WTC11 (cell line): ENCODE data around the gene IFT122. TPM values are rescaled to one million over a fixed set of nuclear protein-coding genes. Genes with fewer than 3 reads are reported as not detected.
A peak's percentile ranks its signal among the peaks of the same experiment; 100 is the strongest.

Experiments used
- ATAC-seq: fragments of 200-7000 bp; cut with Tn5 transposase; 2 replicates; pipeline ENCODE4 v1.10.0; 2021; ENCODE audit warnings: mild to moderate bottlenecking, moderate library complexity
- CTCF ChIA-PET: fragments of 300-600 bp; sonication (Branson Sonifier 250); formaldehyde crosslinking; loops from one replicate; lab custom pipeline; 2021; ENCODE audit warnings: antibody characterized with exemption; lab: Charles Lee
- POLR2A ChIA-PET: fragments of 350-600 bp; sonication (Branson Sonifier 250); formaldehyde crosslinking; loops from one replicate; lab custom pipeline; 2021; ENCODE audit warnings: antibody characterized with exemption; lab: Charles Lee
- DNase-seq: peaks from one replicate; pipeline ENCODE4 v3.0.0; 2021; ENCODE audit warnings: low spot score
- H3K27ac Mint-ChIP-seq: 2 replicates; pipeline ENCODE4 v1.8.0; 2021; ENCODE audit warnings: mixed read lengths
- H3K27me3 Mint-ChIP-seq: 2 replicates; pipeline ENCODE4 v1.8.0; 2021; ENCODE audit warnings: low read depth, mild to moderate bottlenecking, moderate library complexity, mixed read lengths
- H3K36me3 Mint-ChIP-seq: 2 replicates; pipeline ENCODE4 v1.8.0; 2021; ENCODE audit warnings: mixed read lengths
- H3K4me1 Mint-ChIP-seq: 2 replicates; pipeline ENCODE4 v1.8.0; 2022; ENCODE audit warnings: mixed read lengths
- H3K4me3 Mint-ChIP-seq: 2 replicates; pipeline ENCODE4 v1.8.0; 2021; ENCODE audit warnings: mild to moderate bottlenecking, moderate library complexity, mixed read lengths
- H3K9me3 Mint-ChIP-seq: 2 replicates; pipeline ENCODE4 v1.8.0; 2021; ENCODE audit warnings: mixed read lengths
- GRHL2 ChIP-seq: fragments of 250-450 bp; sonication (Bioruptor Pico); IDR thresholded peaks from 2 replicates; pipeline ENCODE4 v1.8.0; 2022; ENCODE audit warnings: mild to moderate bottlenecking, moderate library complexity; ENCODE audit not compliant: insufficient replicate concordance, severe bottlenecking
- GTF2I ChIP-seq: fragments of 250-450 bp; sonication (Bioruptor Pico); conservative IDR thresholded peaks from 2 replicates; pipeline ENCODE4 v1.4.0; 2021; ENCODE audit warnings: mild to moderate bottlenecking
- JUN ChIP-seq: sonication (generic); formaldehyde crosslinking; IDR thresholded peaks from 2 replicates; pipeline ENCODE4 v1.8.0; 2023; ENCODE audit warnings: mild to moderate bottlenecking, missing genetic modification reagents
- MXD4 ChIP-seq: fragments of 250-450 bp; sonication (Bioruptor Pico); IDR thresholded peaks from 2 replicates; pipeline ENCODE4 v1.8.0; 2021; ENCODE audit warnings: mild to moderate bottlenecking, moderate library complexity, borderline replicate concordance
- RELA ChIP-seq: sonication (generic); formaldehyde crosslinking; IDR thresholded peaks from 2 replicates; pipeline ENCODE4 v1.8.1; 2022; ENCODE audit warnings: missing genetic modification reagents, mild to moderate bottlenecking, borderline replicate concordance
- SMAD3 ChIP-seq: sonication (generic); formaldehyde crosslinking; IDR thresholded peaks from 2 replicates; pipeline ENCODE4 v1.8.0; 2022; ENCODE audit warnings: missing genetic modification reagents, mild to moderate bottlenecking, borderline replicate concordance
- SOX15 ChIP-seq: fragments of 250-450 bp; sonication (Bioruptor Pico); IDR thresholded peaks from 2 replicates; pipeline ENCODE4 v1.9.0; 2021; ENCODE audit warnings: mild to moderate bottlenecking
- STAT6 ChIP-seq: sonication (generic); formaldehyde crosslinking; conservative IDR thresholded peaks from 2 replicates; pipeline ENCODE4 v1.8.1; 2023; ENCODE audit warnings: mild to moderate bottlenecking, low read depth, missing genetic modification reagents, moderate library complexity
- TP53 ChIP-seq: sonication (generic); formaldehyde crosslinking; IDR thresholded peaks from 2 replicates; pipeline ENCODE4 v1.8.1; 2023; ENCODE audit warnings: mild to moderate bottlenecking, missing genetic modification reagents
- ZBTB21 ChIP-seq: sonication (generic); formaldehyde crosslinking; IDR thresholded peaks from 2 replicates; pipeline ENCODE4 v1.8.1; 2023; ENCODE audit warnings: mild to moderate bottlenecking, missing genetic modification reagents, borderline replicate concordance
- ZNF423 ChIP-seq: fragments of 250-450 bp; sonication (Bioruptor Pico); IDR thresholded peaks from 2 replicates; pipeline ENCODE4 v2.1.2; 2022; ENCODE audit warnings: mild to moderate bottlenecking, moderate library complexity
- total RNA-seq: library from RNA; stranded (reverse); gene quantifications from 3 replicates; pipeline ENCODE4 v1.2.3, GENCODE V29; 2021
- TF ChIP-seq, protein P1 (sequence below): sonication (generic); formaldehyde crosslinking; IDR thresholded peaks from 2 replicates; pipeline ENCODE4 v1.8.0; 2023; ENCODE audit warnings: missing genetic modification reagents
- TF ChIP-seq, protein P2 (sequence below): fragments of 200-600 bp; IDR thresholded peaks from 2 replicates; pipeline ENCODE4 v1.8.0; 2022; ENCODE audit warnings: antibody characterized with exemption
- TF ChIP-seq, protein P3 (sequence below): sonication (generic); formaldehyde crosslinking; IDR thresholded peaks from 2 replicates; pipeline ENCODE4 v1.8.1; 2022; ENCODE audit warnings: mild to moderate bottlenecking, missing genetic modification reagents, moderate library complexity, borderline replicate concordance
- TF ChIP-seq, protein P4 (sequence below): sonication (generic); formaldehyde crosslinking; IDR thresholded peaks from 2 replicates; pipeline ENCODE4 v1.8.1; 2022; ENCODE audit warnings: missing genetic modification reagents, borderline replicate concordance

Gene IFT122
- total RNA-seq, 1 experiment from 2014 or later, result 22.8 TPM

DNA sequence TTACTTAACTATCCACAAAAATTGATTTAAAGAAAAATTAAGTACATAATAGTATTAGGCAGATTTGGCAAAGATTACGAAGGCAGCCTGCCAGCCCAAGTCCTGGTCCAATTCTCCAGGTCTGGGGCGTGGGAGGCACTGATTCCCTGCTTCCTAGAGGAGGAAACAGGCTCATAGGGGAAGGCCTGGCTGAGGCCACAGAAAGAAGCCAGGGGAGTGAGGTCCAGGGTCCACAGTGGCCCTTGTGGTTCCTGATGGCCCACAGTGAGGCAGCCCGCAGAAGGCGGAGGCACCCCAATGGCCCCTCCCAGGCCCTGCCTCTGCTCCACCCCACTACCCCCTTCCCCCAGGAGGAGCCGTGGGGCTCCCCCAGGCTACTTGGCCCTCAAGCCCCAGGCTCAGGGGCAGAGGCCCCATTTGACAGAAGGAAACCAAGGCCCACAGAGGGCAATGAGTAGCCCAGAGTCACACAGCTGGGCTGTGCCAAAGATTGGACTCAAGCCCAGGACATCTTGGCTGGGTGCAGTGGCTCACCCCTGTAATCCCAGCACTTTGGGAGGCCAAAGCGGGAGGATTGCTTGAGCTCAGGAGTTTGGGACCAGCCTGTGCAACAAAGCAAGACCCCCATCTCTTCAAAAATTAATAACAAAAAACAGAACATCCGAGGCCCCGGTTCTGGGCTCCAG, 124.0 kb downstream of the IFT122 start (continued):
- no peak for TF ChIP-seq MXD4 (CRISPR knock-in tag)
- no peak for TF ChIP-seq RELA (CRISPR knock-in tag)
- TF ChIP-seq, protein P1, sequence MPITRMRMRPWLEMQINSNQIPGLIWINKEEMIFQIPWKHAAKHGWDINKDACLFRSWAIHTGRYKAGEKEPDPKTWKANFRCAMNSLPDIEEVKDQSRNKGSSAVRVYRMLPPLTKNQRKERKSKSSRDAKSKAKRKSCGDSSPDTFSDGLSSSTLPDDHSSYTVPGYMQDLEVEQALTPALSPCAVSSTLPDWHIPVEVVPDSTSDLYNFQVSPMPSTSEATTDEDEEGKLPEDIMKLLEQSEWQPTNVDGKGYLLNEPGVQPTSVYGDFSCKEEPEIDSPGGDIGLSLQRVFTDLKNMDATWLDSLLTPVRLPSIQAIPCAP (CRISPR knock-in tag), result no peak

- peaks cover 2% of the 10 kb centered on the region; the same call in 1 of the 2 replicates for H3K36me3 Mint-ChIP-seq
- H3K27ac Mint-ChIP-seq, result 0 out of 2 replicates have a peak overlapping the region, but pooled peaks have one; percentile 44
- no peak for DNase-seq
- H3K4me3 Mint-ChIP-seq, result no peak overlapping the region
- TF ChIP-seq GRHL2 (no peak), ZBTB21 (CRISPR knock-in tag) (no peak), SOX15 (no peak), STAT6 (no peak), TP53 (CRISPR knock-in tag) (no peak), ZNF423 (CRISPR knock-in tag) (no peak), GTF2I (CRISPR knock-in tag) (no peak), SMAD3 (CRISPR knock-in tag) (no peak), JUN (no peak)
- TF ChIP-seq, protein P2, sequence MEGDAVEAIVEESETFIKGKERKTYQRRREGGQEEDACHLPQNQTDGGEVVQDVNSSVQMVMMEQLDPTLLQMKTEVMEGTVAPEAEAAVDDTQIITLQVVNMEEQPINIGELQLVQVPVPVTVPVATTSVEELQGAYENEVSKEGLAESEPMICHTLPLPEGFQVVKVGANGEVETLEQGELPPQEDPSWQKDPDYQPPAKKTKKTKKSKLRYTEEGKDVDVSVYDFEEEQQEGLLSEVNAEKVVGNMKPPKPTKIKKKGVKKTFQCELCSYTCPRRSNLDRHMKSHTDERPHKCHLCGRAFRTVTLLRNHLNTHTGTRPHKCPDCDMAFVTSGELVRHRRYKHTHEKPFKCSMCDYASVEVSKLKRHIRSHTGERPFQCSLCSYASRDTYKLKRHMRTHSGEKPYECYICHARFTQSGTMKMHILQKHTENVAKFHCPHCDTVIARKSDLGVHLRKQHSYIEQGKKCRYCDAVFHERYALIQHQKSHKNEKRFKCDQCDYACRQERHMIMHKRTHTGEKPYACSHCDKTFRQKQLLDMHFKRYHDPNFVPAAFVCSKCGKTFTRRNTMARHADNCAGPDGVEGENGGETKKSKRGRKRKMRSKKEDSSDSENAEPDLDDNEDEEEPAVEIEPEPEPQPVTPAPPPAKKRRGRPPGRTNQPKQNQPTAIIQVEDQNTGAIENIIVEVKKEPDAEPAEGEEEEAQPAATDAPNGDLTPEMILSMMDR, result no peak
- TF ChIP-seq, protein P3, sequence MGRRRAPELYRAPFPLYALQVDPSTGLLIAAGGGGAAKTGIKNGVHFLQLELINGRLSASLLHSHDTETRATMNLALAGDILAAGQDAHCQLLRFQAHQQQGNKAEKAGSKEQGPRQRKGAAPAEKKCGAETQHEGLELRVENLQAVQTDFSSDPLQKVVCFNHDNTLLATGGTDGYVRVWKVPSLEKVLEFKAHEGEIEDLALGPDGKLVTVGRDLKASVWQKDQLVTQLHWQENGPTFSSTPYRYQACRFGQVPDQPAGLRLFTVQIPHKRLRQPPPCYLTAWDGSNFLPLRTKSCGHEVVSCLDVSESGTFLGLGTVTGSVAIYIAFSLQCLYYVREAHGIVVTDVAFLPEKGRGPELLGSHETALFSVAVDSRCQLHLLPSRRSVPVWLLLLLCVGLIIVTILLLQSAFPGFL (CRISPR knock-in tag), result no peak
- TF ChIP-seq, protein P4, sequence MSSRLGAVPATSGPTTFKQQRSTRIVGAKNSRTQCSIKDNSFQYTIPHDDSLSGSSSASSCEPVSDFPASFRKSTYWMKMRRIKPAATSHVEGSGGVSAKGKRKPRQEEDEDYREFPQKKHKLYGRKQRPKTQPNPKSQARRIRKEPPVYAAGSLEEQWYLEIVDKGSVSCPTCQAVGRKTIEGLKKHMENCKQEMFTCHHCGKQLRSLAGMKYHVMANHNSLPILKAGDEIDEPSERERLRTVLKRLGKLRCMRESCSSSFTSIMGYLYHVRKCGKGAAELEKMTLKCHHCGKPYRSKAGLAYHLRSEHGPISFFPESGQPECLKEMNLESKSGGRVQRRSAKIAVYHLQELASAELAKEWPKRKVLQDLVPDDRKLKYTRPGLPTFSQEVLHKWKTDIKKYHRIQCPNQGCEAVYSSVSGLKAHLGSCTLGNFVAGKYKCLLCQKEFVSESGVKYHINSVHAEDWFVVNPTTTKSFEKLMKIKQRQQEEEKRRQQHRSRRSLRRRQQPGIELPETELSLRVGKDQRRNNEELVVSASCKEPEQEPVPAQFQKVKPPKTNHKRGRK (CRISPR knock-in tag), result no peak
- H3K27me3 Mint-ChIP-seq, result no peaks in the 10 kb centered on the region
- H3K9me3 Mint-ChIP-seq, result no peaks in the 10 kb centered on the region
- POLR2A ChIA-PET, result no interaction called here
- no peak for ATAC-seq
- H3K4me1 Mint-ChIP-seq, result peaks cover 5% of the 10 kb centered on the region
- CTCF ChIA-PET, result interaction anchor here (1.1 to 1.3 kb wide), 2 partner anchors 10 to 75 kb away, joined by 4 read pairs; no protein-coding TSS in a partner anchor
Observed at GRCh38 chr3:129564981-129565644, 125.1 kb downstream of the IFT122 start.
